Tibial nerve (tissue), 4 donors: ENCODE measurements around the gene MRGPRE. TPM values are rescaled to one million over a fixed set of nuclear protein-coding genes. Genes with fewer than 3 reads are reported as not detected.

Experiments used
- DNase-seq, 2 donors: peaks; one replicate each; pipeline ENCODE4 v3.0.0-alpha.2; 2019; ENCODE audit warnings: low spot score in 2 of 2
- H3K27ac ChIP-seq, 4 donors: fragments of 200-600 bp; sonication (generic) in 3 of 4; one replicate each; pipeline ENCODE4 v1.5.1; 2017 to 2019; ENCODE audit warnings: mild to moderate bottlenecking in 1 of 4
- H3K27me3 ChIP-seq, 2 donors: fragments of 200-600 bp; sonication (generic) in 1 of 2; one replicate each; pipeline versions ENCODE4 v1.5.1 to v1.6.0; 2017 to 2019
- H3K36me3 ChIP-seq, 3 donors: fragments of 200-600 bp; sonication (generic); one replicate each; pipeline ENCODE4 v1.5.1; 2018 to 2019
- H3K4me1 ChIP-seq, 4 donors: fragments of 200-600 bp; sonication (generic) in 3 of 4; one replicate each; pipeline ENCODE4 v1.5.1; 2017 to 2019
- H3K4me3 ChIP-seq, 4 donors: fragments of 200-600 bp; sonication (generic) in 3 of 4; one replicate each; pipeline ENCODE4 v1.5.1; 2017 to 2019; ENCODE audit warnings: mild to moderate bottlenecking in 1 of 4, moderate library complexity in 1 of 4
- H3K9me3 ChIP-seq, 4 donors: fragments of 200-600 bp; sonication (generic) in 3 of 4; one replicate each; pipeline ENCODE4 v1.5.1; 2017 to 2019
- EP300 ChIP-seq, 2 donors: sonication (generic); formaldehyde crosslinking; IDR thresholded peaks; one replicate each; pipeline ENCODE4 v1.6.1; 2017; ENCODE audit warnings: antibody characterized with exemption in 2 of 2, mild to moderate bottlenecking in 1 of 2
- POLR2A ChIP-seq, 2 donors: fragments of 450-650 bp; IDR thresholded peaks; one replicate each; pipeline ENCODE4 v1.6.1; 2017; ENCODE audit warnings: antibody characterized with exemption in 2 of 2, mild to moderate bottlenecking in 2 of 2, moderate library complexity in 2 of 2
- WGBS, 2 donors: methylation state at CpG; one replicate each; pipeline ENCODE4 v1.1.5; 2018; 5-methylcytosine and 5-hydroxymethylcytosine counted together
- total RNA-seq, 4 donors: library from RNA; depleted of rRNA; stranded (reverse); fragments of >200 nt; gene quantifications; one replicate each; pipeline ENCODE4 v1.1.0, GENCODE V29; 2016
- TF ChIP-seq, protein P1 (sequence below), 5 experiments: fragments of 200-600 bp in 3 of 5; fragments of 450-650 bp in 2 of 5; sonication (generic) in 3 of 5; IDR thresholded peaks; one replicate each; pipeline ENCODE4 v1.5.1; 2016 to 2019; ENCODE audit warnings: antibody characterized with exemption in 5 of 5, mild to moderate bottlenecking in 3 of 5, moderate library complexity in 2 of 5

MRGPRE gene
- total RNA-seq, 4 donors from 2014 or later = 0.66 TPM; not detected in 3

GRCh38 chr11:3231550-3231850 lies 717 bp downstream of the MRGPRE start:
- TF ChIP-seq POLR2A (IDR thresholded peaks at IDR 0.05) = no peak
- DNase-seq = no peak
- H3K9me3 ChIP-seq = no peaks in the 10 kb centered on the region
- no peak overlapping the region for H3K27ac ChIP-seq
- peaks cover 0 to 30% of the 10 kb centered on the region in 2 donors for H3K27me3 ChIP-seq
- H3K36me3 ChIP-seq = no peaks in the 10 kb centered on the region
- peaks cover 0 to 12% (median 0%) of the 10 kb centered on the region in 4 donors for H3K4me1 ChIP-seq
- no peak overlapping the region for H3K4me3 ChIP-seq
- WGBS, 2 donors = 57 to 60% methylated on average over 6 of the region's 6 CpGs

- Histone ChIP-seq H3K36me3 (no peaks in the 10 kb centered on the region), H3K27ac (no peak overlapping the region), H3K27me3 (peaks cover 0 to 30% of the 10 kb centered on the region in 2 donors), H3K9me3 (no peaks in the 10 kb centered on the region), H3K4me3 (no peak overlapping the region), H3K4me1 (peaks cover 0 to 12% (median 0%) of the 10 kb centered on the region in 4 donors)
- WGBS, 2 donors = 82 to 84% methylated on average over 12 of the region's 12 CpGs
- DNase-seq = no peak
- TF ChIP-seq POLR2A (IDR thresholded peaks at IDR 0.05) = no peak
- TF ChIP-seq, protein P1, sequence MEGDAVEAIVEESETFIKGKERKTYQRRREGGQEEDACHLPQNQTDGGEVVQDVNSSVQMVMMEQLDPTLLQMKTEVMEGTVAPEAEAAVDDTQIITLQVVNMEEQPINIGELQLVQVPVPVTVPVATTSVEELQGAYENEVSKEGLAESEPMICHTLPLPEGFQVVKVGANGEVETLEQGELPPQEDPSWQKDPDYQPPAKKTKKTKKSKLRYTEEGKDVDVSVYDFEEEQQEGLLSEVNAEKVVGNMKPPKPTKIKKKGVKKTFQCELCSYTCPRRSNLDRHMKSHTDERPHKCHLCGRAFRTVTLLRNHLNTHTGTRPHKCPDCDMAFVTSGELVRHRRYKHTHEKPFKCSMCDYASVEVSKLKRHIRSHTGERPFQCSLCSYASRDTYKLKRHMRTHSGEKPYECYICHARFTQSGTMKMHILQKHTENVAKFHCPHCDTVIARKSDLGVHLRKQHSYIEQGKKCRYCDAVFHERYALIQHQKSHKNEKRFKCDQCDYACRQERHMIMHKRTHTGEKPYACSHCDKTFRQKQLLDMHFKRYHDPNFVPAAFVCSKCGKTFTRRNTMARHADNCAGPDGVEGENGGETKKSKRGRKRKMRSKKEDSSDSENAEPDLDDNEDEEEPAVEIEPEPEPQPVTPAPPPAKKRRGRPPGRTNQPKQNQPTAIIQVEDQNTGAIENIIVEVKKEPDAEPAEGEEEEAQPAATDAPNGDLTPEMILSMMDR (IDR thresholded peaks at IDR 0.05) = no peak
- no peak for TF ChIP-seq EP300 (IDR thresholded peaks at IDR 0.05)
These were observed 1.3 kb downstream of the MRGPRE start for GRCh38 chr11:3230636-3231549.

DNA sequence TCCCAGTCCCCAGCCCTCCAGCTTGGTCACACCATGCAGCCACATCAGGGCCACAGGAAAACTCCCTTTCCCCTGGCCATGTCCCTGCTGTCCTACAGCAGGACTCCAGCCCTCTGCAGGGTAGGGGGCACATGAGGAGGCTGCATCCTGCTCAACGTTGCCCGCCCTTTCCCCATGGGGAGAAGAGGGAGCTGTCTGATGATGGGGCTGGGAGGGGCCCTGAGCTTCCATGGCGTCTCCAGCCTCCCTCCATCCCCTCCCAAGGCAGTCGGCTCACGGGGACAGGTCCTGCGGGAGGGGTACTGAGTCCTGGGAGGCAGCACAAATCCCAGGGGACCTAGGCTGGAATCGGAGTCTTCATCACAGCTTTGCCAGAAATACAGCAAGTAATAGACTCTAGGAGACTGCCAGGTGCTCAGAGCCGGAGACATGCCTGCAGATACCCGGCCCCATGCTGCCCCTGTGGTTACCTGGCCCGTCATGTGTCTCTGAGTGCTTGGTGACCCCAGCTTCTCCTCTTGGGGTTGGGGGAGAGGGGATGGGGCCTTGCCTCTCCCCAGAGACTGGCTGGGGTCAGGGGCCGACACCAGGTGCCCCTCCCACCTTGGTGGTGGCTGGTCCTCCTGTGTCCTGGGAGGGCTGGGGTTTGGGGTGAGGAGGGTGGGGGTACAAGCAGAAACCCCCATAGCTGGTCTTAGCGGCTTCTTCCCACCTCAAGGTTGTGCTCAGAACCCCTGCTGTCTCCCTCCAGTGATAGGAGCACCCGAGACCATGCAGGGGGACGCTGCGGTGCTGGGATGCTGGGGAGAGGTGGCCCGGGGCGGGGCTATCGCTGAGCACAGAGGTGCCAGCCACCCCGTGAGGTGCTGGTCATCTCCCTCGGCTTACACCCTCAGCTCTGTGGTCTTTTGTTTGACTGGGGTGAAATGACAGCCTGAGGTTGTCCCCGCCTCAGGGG lies 2.3 kb downstream of the MRGPRE start:
- Histone ChIP-seq H3K4me3 (no peak overlapping the region), H3K9me3 (no peaks in the 10 kb centered on the region), H3K27ac (no peak overlapping the region), H3K27me3 (peaks cover 0 to 30% of the 10 kb centered on the region in 2 donors), H3K4me1 (peaks cover 0 to 12% (median 0%) of the 10 kb centered on the region in 4 donors), H3K36me3 (no peaks in the 10 kb centered on the region)
- TF ChIP-seq POLR2A (IDR thresholded peaks at IDR 0.05) (no peak), EP300 (IDR thresholded peaks at IDR 0.05) (no peak)
- TF ChIP-seq, protein P1 (IDR thresholded peaks at IDR 0.05) = no peak
- DNase-seq = no peak
- WGBS, 2 donors = 79 to 88% methylated on average over 16 to 21 of the region's 21 CpGs

GRCh38 chr11:3228445-3228829 lies 3.8 kb downstream of the MRGPRE start:
- Histone ChIP-seq H3K9me3 (no peaks in the 10 kb centered on the region), H3K27me3 (peaks cover 0 to 41% of the 10 kb centered on the region in 2 donors), H3K4me3 (no peak overlapping the region), H3K27ac (no peak overlapping the region), H3K36me3 (no peaks in the 10 kb centered on the region), H3K4me1 (peaks cover 0 to 12% (median 0%) of the 10 kb centered on the region in 4 donors)
- WGBS, 2 donors = 81 to 88% methylated on average over 18 to 23 of the region's 23 CpGs
- TF ChIP-seq EP300 (IDR thresholded peaks at IDR 0.05) (no peak), POLR2A (IDR thresholded peaks at IDR 0.05) (no peak)
- TF ChIP-seq, protein P1 (IDR thresholded peaks at IDR 0.05) = no peak
- DNase-seq = no peak

DNA sequence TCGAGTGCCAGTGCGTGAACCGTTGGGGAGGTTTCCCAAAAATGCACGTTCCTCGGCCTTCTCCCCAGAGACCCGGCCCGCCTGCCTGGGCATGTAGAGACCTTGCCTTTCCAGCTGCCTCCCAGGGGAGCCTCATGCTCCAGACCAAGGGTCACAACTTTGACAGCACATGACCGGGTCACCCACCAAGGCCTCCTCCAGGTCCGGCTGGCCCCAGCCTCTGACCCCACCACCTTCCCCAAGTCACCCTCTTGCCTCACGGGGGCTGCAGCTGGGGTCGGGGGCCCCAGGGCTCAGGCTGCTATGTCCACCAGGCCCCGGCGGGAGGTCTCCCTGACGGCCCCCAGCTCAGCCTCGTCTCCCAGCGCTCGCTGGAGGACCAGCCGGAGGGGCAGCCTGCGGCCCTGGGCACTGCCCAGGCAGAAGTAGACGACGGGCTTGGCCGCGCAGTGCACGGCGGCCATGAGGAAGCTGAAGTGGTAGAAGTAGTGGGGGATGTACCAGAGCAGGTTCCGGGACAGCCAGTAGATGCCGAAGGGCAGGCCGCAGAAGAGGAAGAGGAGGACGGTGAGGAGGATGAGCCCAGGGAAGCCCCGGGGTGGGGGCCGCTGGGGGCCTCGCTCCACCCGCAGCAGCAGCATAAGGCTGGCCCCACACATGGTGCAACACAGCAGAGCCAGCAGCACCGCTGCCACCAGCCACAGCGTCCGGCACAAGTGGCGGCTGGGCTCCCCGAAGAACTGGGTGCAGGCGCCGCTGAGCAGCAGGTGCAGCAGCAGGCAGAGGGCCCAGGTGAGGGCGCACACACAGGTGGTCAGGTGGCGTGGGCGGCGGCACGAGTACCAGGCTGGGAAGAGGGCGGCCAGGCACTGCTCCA lies 4.4 kb downstream of the MRGPRE start:
- Histone ChIP-seq H3K36me3 (no peaks in the 10 kb centered on the region), H3K9me3 (no peaks in the 10 kb centered on the region), H3K27me3 (peaks cover 0 to 48% of the 10 kb centered on the region in 2 donors), H3K4me1 (peaks cover 0 to 12% (median 0%) of the 10 kb centered on the region in 4 donors), H3K27ac (no peak overlapping the region), H3K4me3 (no peak overlapping the region)
- 86 to 89% methylated on average over 25 to 40 of the region's 46 CpGs for WGBS, 2 donors
- TF ChIP-seq POLR2A (IDR thresholded peaks at IDR 0.05) = no peak
- TF ChIP-seq EP300 (IDR thresholded peaks at IDR 0.05) = no peak
- TF ChIP-seq, protein P1 (IDR thresholded peaks at IDR 0.05) = no peak
- DNase-seq = no peak
